DOHH2 (cell line): Measurements from ENCODE around the gene CHI3L2.

ENCODE experiments used
- H3F3A ChIP-seq: fragments of 200-600 bp; sonication (generic), shearing (Covaris generic); 2 replicates; pipeline ENCODE4 v1.6.0; 2016; ENCODE audit warnings: antibody characterized with exemption, mild to moderate bottlenecking; ENCODE audit not compliant: control insufficient read depth, insufficient read depth
- H3K27ac ChIP-seq: fragments of 200-600 bp; sonication (generic); 2 replicates; pipeline ENCODE4 v1.5.1; 2014; ENCODE audit warnings: low read depth, mild to moderate bottlenecking, low read length, moderate library complexity
- H3K27me3 ChIP-seq: fragments of 200-600 bp; sonication (generic); 2 replicates; pipeline ENCODE4 v1.6.1; 2014; ENCODE audit warnings: mild to moderate bottlenecking, low read length, mixed read lengths; ENCODE audit not compliant: control insufficient read depth
- H3K36me3 ChIP-seq: fragments of 200-600 bp; sonication (generic); 2 replicates; pipeline ENCODE4 v1.6.1; 2014; ENCODE audit warnings: mild to moderate bottlenecking, low read length, moderate library complexity, mixed read lengths; ENCODE audit not compliant: control insufficient read depth
- H3K4me1 ChIP-seq: fragments of 200-600 bp; sonication (generic); 2 replicates; pipeline ENCODE4 v1.6.1; 2014; ENCODE audit warnings: mild to moderate bottlenecking, low read length, mixed read lengths; ENCODE audit not compliant: control insufficient read depth
- H3K4me2 ChIP-seq: fragments of 200-600 bp; sonication (generic); 2 replicates; pipeline ENCODE4 v1.6.0; 2014; ENCODE audit warnings: mild to moderate bottlenecking, low read length, moderate library complexity
- H3K4me3 ChIP-seq: fragments of 200-600 bp; sonication (generic); 2 replicates; pipeline ENCODE4 v1.5.1; 2014; ENCODE audit warnings: mild to moderate bottlenecking, low read length, mixed read lengths
- H3K79me2 ChIP-seq: fragments of 200-600 bp; sonication (generic); 2 replicates; pipeline ENCODE4 v1.6.1; 2014; ENCODE audit warnings: mild to moderate bottlenecking, low read length, mixed read lengths; ENCODE audit not compliant: control insufficient read depth
- H3K9me2 ChIP-seq: fragments of 200-600 bp; sonication (generic); replicated peaks from 2 replicates; pipeline ENCODE4 v1.6.1; 2014; ENCODE audit warnings: mild to moderate bottlenecking, low read length, mixed read lengths; ENCODE audit not compliant: control insufficient read depth
- H3K9me3 ChIP-seq: fragments of 200-600 bp; sonication (generic); 2 replicates; pipeline ENCODE4 v1.6.1; 2014; ENCODE audit warnings: antibody characterized with exemption, low read length, mixed read lengths; ENCODE audit not compliant: control insufficient read depth, insufficient read depth
- H4K20me1 ChIP-seq: fragments of 200-600 bp; sonication (generic); 2 replicates; pipeline ENCODE4 v1.6.0; 2014; ENCODE audit warnings: low read depth, mild to moderate bottlenecking, antibody characterized with exemption, low read length, moderate library complexity; ENCODE audit not compliant: control insufficient read depth, insufficient read depth
- EZH2phosphoT487 ChIP-seq: fragments of 200-600 bp; sonication (generic); IDR thresholded peaks from 2 replicates; pipeline ENCODE4 v1.6.1; 2017; ENCODE audit warnings: borderline replicate concordance, mild to moderate bottlenecking, antibody characterized with exemption, low read length, moderate library complexity, mixed read lengths
- TF ChIP-seq, protein P1 (sequence below): fragments of 200-600 bp; sonication (generic); IDR thresholded peaks from one replicate; pipeline ENCODE4 v1.5.1; 2014; ENCODE audit warnings: antibody characterized with exemption, mild to moderate bottlenecking, low read depth, low read length; ENCODE audit not compliant: poor library complexity, severe bottlenecking

CHI3L2 gene

DNA sequence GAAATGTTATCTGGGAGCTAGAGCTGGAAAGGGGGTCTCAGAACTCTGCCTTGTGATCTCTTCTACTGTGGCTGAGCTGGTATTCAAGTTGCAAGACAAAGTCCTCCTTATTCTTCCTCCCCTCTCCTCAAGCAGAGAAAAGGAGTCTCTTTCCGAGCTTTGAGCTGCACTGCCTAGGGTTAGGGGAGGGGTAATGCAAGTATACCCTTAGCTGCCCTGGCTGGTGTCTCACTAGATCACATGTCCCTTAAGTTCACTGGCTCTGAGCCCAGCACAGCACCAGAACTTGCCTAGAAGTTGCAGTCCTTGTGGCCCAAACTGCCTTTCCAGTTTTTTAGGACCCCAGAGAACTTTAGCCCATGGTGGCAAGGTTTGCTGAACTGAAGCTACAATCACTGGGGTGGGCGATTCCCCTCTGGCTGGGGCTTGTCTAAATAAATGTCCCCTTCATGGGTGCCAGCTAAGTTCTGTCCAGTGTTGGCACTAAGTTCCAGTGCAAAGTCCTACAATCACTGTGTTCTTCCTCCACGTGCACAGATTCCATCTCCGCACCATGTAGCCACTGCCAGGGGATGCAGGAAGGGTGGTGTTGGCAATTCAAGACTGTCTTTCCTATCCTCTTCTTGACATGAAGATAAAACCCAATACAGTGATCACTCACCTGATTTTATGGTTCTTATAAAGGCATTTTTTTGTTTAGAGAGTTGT is 40.4 kb downstream of the CHI3L2 start:
- TF ChIP-seq, protein P1, sequence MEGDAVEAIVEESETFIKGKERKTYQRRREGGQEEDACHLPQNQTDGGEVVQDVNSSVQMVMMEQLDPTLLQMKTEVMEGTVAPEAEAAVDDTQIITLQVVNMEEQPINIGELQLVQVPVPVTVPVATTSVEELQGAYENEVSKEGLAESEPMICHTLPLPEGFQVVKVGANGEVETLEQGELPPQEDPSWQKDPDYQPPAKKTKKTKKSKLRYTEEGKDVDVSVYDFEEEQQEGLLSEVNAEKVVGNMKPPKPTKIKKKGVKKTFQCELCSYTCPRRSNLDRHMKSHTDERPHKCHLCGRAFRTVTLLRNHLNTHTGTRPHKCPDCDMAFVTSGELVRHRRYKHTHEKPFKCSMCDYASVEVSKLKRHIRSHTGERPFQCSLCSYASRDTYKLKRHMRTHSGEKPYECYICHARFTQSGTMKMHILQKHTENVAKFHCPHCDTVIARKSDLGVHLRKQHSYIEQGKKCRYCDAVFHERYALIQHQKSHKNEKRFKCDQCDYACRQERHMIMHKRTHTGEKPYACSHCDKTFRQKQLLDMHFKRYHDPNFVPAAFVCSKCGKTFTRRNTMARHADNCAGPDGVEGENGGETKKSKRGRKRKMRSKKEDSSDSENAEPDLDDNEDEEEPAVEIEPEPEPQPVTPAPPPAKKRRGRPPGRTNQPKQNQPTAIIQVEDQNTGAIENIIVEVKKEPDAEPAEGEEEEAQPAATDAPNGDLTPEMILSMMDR: no peak
- no peak for TF ChIP-seq EZH2phosphoT487
- Histone ChIP-seq H3K4me1 (peaks cover 12% of the 10 kb centered on the region), H3K27ac (no peak overlapping the region), H3K79me2 (no peaks in the 10 kb centered on the region), H3K9me3 (peaks cover 3% of the 10 kb centered on the region; the same call in 1 of the 2 replicates), H3K27me3 (peaks cover 15% of the 10 kb centered on the region), H3F3A (no peaks in the 10 kb centered on the region), H3K9me2 (no peaks in the 10 kb centered on the region), H3K4me2 (no peak overlapping the region), H3K36me3 (no peaks in the 10 kb centered on the region), H4K20me1 (no peaks in the 10 kb centered on the region), H3K4me3 (no peak overlapping the region)

DNA sequence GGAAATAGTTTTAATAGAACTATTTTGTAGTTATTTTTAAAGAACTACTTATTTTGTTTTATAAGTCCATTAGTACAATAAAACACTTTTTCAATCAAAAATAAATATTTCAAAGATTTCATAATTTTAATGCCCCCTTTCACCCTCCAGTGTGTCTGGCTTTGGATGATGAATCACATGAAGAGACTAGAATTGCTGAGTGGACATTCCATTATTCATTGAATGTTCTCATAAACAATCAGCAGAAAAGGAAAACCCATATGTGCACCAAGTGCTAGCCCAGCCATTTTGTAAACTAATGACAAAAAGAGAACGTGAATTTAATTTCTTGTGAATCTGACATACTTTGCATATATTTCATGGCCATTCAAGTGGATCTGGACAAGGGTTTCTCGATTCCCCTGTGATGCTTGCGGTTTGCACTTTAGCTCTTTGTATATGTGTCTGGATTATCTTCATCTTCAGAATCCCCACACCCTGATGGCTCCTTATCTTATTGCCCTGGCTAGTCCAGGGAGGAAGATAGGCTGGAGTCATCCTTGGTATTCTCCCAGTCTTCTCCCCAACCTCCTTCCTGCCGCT is 42.4 kb downstream of the CHI3L2 start:
- Histone ChIP-seq H3K27me3 (peaks cover 12% of the 10 kb centered on the region), H3K4me3 (no peak overlapping the region), H3K9me2 (no peaks in the 10 kb centered on the region), H3F3A (no peaks in the 10 kb centered on the region), H3K9me3 (peaks cover 3% of the 10 kb centered on the region; the same call in 1 of the 2 replicates), H3K36me3 (no peaks in the 10 kb centered on the region), H4K20me1 (no peaks in the 10 kb centered on the region), H3K79me2 (no peaks in the 10 kb centered on the region), H3K4me2 (0 out of 2 replicates have a peak overlapping the region, but pooled peaks have one; percentile 18), H3K27ac (no peak overlapping the region), H3K4me1 (peaks cover 12% of the 10 kb centered on the region)
- no peak for TF ChIP-seq EZH2phosphoT487
- TF ChIP-seq, protein P1: no peak

DNA sequence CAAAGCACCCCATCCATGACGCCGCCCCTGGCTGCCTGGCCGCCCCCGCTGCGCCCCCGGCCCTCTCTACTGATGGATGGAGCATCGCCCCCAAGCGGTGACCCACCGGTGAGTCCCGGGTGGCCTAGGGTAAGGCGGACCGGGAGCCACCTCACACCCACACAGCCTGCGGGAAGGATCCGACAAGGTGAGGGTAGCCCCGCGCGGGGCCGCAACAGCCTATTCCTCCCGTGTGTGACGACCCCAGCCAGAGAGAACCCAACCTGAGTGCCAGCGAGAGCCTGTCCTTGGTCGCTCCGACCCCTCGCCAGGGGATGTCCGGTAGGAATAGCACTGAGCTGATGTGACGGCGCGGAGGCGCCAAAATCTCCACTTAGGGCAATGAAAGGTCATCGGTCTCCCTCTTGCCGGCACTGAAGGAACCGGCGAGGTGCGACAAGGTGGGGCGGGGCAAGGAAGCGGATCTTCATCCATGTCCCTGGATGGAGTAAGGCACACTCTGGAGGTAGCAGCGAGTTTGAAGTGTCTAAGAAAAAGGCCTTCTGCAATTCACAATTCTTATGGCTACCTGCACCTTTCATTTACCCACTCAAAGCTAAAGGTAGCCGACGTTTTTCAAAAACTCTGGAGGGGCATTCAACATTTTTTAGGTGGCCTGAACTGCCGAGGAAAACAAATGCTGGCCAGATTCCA is 43.4 kb downstream of the CHI3L2 start:
- H3K9me3 ChIP-seq: peaks cover 3% of the 10 kb centered on the region; the same call in 1 of the 2 replicates
- peaks cover 12% of the 10 kb centered on the region for H3K4me1 ChIP-seq
- no peak overlapping the region for H3K27ac ChIP-seq
- no peak overlapping the region for H3K4me3 ChIP-seq
- peak overlapping the region; percentile 32; the same call in 1 of the 2 replicates for H3K4me2 ChIP-seq
- no peaks in the 10 kb centered on the region for H3K9me2 ChIP-seq
- H3K27me3 ChIP-seq: peaks cover 12% of the 10 kb centered on the region
- H4K20me1 ChIP-seq: no peaks in the 10 kb centered on the region
- no peaks in the 10 kb centered on the region for H3K79me2 ChIP-seq
- TF ChIP-seq, protein P1: no peak
- TF ChIP-seq EZH2phosphoT487: no peak
- no peaks in the 10 kb centered on the region for H3K36me3 ChIP-seq
- H3F3A ChIP-seq: no peaks in the 10 kb centered on the region
